ENCODE results near the gene GNG2.

GRCh38 chr14:51845811-51846210, 14.6 kb upstream of the GNG2 start:
- TF ChIP-seq CTCF (conservative IDR thresholded peaks at IDR 0.05; ENCODE audit: low read length) (no peak), EZH2phosphoT487 (IDR thresholded peaks at IDR 0.05; ENCODE audit: borderline replicate concordance, low read depth, low read length) (no peak)

All from OCI-LY7 (cell line).